ENCODE data around the gene EPHB2.

EPHB2 gene

DNA sequence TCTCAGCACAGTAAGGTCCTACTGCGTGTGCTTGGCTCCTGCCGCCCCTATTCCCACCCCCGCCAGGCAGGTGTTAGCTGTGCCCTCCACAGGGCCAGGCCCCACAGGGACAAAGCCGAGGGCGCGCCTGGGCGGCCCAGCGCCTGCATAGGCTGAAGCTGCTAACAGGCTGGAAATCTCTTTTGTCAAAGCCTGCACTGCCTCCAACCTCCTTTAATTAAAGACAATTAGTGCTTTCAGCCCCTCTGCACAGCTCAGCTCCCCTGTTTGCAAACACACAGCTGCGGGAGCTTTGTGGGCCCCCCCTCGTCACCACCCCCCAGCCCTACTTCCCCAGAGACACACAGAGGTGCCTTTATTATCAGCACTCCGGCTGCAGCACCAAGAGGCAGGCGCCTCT is 95.9 kb downstream of the EPHB2 start:
- H3K4me3 ChIP-seq (replicated peaks; ENCODE audit: low read depth, low read length), result no peak overlapping the region

DNA sequence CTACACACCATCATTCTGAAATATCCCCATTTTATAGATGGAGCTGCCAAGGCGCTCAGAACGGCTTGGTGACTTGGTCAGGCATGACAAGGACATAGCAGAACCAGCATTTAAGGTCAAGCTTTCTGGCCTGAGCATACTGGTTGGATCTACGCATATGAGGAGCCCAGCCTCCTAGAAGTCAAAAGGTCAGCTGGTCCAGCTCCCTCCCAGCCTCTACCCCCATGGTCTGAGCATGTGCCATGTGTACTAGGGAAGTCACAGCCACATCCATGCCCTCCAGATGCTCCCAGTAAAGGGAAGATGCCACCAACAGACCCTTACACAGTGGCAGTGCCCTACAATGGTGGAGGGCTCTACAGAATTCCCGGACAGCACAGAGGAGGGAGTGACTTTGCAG is 96.7 kb downstream of the EPHB2 start:
- Histone ChIP-seq H3K4me3 (replicated peaks; ENCODE audit: low read depth, low read length) (no peak overlapping the region), H3K36me3 (ENCODE audit: control insufficient read depth, insufficient read depth, low read length) (no peaks in the 10 kb centered on the region), H3K27me3 (replicated peaks; ENCODE audit: control insufficient read depth, insufficient read depth, low read length) (no peaks in the 10 kb centered on the region)
- no peak for DNase-seq (ENCODE audit: extremely low read depth, insufficient read length)
- TF ChIP-seq, protein P1, sequence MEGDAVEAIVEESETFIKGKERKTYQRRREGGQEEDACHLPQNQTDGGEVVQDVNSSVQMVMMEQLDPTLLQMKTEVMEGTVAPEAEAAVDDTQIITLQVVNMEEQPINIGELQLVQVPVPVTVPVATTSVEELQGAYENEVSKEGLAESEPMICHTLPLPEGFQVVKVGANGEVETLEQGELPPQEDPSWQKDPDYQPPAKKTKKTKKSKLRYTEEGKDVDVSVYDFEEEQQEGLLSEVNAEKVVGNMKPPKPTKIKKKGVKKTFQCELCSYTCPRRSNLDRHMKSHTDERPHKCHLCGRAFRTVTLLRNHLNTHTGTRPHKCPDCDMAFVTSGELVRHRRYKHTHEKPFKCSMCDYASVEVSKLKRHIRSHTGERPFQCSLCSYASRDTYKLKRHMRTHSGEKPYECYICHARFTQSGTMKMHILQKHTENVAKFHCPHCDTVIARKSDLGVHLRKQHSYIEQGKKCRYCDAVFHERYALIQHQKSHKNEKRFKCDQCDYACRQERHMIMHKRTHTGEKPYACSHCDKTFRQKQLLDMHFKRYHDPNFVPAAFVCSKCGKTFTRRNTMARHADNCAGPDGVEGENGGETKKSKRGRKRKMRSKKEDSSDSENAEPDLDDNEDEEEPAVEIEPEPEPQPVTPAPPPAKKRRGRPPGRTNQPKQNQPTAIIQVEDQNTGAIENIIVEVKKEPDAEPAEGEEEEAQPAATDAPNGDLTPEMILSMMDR (IDR thresholded peaks at IDR 0.05; ENCODE audit: insufficient read depth, low read length, poor library complexity, severe bottlenecking), result no peak

More for the DNA sequence above, 95.9 kb downstream of the EPHB2 start:
- TF ChIP-seq, protein P1 (IDR thresholded peaks at IDR 0.05; ENCODE audit: insufficient read depth, low read length, poor library complexity, severe bottlenecking), result no peak
- H3K27me3 ChIP-seq (replicated peaks; ENCODE audit: control insufficient read depth, insufficient read depth, low read length), result no peaks in the 10 kb centered on the region; the same call in 1 of the 2 replicates
- no peaks in the 10 kb centered on the region for H3K36me3 ChIP-seq (ENCODE audit: control insufficient read depth, insufficient read depth, low read length)
- DNase-seq (ENCODE audit: extremely low read depth, insufficient read length), result no peak

DNA sequence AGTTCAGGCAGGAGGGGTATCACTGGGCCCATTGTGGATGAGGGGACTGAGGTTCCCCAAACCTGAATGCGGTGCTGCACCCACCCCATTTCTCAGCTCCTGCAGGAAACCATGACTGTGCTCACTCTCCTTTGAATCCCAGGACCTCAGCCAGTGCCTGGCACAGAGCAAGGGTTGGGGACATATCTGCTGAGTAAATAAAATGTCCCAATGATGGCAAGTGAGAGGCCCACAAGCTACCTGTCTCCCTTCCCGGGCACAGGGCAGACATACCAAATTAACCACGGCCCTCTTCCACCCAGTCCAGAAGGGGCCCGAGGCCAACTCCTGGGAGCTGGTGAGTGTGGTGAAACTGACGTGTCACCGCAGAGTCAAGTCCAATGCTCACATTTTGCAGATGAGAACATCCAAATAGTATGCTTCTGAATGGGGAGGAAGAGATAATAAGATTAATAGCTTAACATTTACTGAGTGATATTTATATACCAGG is 97.6 kb downstream of the EPHB2 start:
- Histone ChIP-seq H3K27me3 (replicated peaks; ENCODE audit: control insufficient read depth, insufficient read depth, low read length) (no peaks in the 10 kb centered on the region), H3K4me3 (replicated peaks; ENCODE audit: low read depth, low read length) (no peak overlapping the region), H3K36me3 (ENCODE audit: control insufficient read depth, insufficient read depth, low read length) (no peaks in the 10 kb centered on the region)
- no peak for DNase-seq (ENCODE audit: extremely low read depth, insufficient read length)
- TF ChIP-seq, protein P1 (IDR thresholded peaks at IDR 0.05; ENCODE audit: insufficient read depth, low read length, poor library complexity, severe bottlenecking), result no peak

DNA sequence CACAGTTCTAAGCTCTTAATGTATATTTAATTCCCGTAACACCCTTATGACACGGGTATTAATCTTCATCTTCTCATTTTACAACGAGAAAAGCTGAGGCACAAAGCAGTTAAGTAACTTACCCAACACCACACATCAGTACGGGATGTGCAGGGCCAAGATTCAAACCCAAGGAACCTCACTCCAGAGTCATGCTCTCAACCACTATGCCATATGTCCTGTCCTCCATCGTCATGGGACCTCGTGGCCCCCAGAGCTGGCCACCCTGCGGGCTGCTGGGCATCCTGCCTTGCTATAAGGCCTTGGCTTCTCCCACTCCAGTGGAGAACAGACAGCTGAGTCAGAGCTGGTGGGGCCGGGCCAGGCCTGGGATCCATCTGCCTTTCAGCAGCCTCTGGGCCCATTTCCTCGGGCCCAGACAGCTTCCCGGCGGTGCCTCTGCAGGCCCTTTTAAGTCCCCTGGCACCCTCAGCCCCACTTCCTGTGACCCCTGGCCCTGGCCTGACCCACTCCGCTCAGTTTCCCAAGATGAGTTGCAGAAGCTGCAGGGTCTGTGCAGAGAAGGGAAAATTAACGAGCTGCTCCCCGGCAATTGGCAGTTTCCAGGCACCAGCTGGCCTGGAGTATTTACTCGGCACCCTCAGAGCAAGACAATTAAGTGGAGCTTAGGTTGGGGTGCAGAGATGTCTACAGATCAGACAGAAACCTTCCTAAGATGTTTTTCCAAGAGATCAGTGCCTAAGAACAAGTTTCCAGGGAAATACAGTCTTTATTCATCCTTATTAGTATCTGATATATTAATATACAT is 98.2 kb downstream of the EPHB2 start:
- TF ChIP-seq, protein P1 (IDR thresholded peaks at IDR 0.05; ENCODE audit: insufficient read depth, low read length, poor library complexity, severe bottlenecking), result no peak
- DNase-seq (ENCODE audit: extremely low read depth, insufficient read length), result no peak

DNA sequence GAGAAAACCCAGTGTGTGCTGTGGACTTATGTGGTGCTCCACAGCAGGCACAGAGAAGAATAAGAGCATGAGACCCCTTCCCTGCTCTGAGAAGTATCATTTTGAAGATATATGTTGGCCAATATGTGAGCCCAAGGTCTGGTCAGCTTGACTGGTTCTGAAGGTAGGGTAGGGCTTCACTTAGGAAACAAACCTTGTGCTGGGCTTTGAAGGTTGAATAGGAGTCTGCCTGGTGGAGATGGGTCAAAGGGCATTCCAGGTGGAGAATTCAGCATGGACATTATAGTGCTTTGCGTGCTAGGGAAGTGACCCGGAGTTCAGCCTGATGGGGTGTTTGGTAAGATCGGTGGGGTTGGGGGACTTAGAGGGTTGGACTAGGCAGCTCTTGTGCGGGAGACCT is 99.1 kb downstream of the EPHB2 start:
- H3K36me3 ChIP-seq (ENCODE audit: control insufficient read depth, insufficient read depth, low read length), result no peaks in the 10 kb centered on the region
- TF ChIP-seq, protein P1 (IDR thresholded peaks at IDR 0.05; ENCODE audit: insufficient read depth, low read length, poor library complexity, severe bottlenecking), result no peak
- H3K4me3 ChIP-seq (replicated peaks; ENCODE audit: low read depth, low read length), result no peak overlapping the region
- H3K27me3 ChIP-seq (replicated peaks; ENCODE audit: control insufficient read depth, insufficient read depth, low read length), result no peaks in the 10 kb centered on the region
- DNase-seq (ENCODE audit: extremely low read depth, insufficient read length), result no peak

More for the DNA sequence above, 98.2 kb downstream of the EPHB2 start:
- H3K27me3 ChIP-seq (replicated peaks; ENCODE audit: control insufficient read depth, insufficient read depth, low read length), result no peaks in the 10 kb centered on the region
- no peak overlapping the region for H3K4me3 ChIP-seq (replicated peaks; ENCODE audit: low read depth, low read length)
- H3K36me3 ChIP-seq (ENCODE audit: control insufficient read depth, insufficient read depth, low read length), result no peaks in the 10 kb centered on the region

Measured in GM06990 (cell line).